SK-N-MC (cell line): ENCODE measurements around the gene CDC42EP5.

Experiments
- EZH2 ChIP-seq: fragments of 200-600 bp; sonication (generic); IDR thresholded peaks from one replicate; pipeline ENCODE4 v1.6.1; 2017; ENCODE audit warnings: antibody characterized with exemption
- POLR2AphosphoS5 ChIP-seq: IDR thresholded peaks from 2 replicates; pipeline ENCODE4 v1.6.1; 2012; ENCODE audit warnings: mild to moderate bottlenecking, low read depth, low read length, borderline replicate concordance

GRCh38 chr19:54507824-54508223, 34.7 kb upstream of the CDC42EP5 start:
- no peak for TF ChIP-seq EZH2
- no peak for TF ChIP-seq POLR2AphosphoS5
